ENCODE data around the gene SELENOM.

DNA sequence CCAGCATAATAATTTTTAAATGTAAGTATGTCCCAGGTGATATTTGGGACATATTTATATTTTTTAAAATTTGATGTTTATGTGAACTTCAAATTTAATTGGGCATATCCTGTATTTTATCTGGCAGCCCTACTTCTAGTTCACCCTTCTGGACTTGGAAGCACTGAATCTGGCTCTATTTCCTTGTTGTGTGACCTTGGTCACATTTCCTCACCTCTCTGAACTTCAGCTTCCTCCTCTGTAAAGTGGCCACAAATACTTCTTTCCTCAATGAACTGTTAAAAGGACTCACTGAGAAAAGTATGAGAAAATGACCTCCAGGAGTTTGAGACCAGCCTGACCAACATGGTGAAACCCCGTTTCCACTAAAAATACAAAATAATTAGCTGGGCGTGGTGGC, 44.5 kb upstream of the SELENOM start:
- TF ChIP-seq, protein P1, sequence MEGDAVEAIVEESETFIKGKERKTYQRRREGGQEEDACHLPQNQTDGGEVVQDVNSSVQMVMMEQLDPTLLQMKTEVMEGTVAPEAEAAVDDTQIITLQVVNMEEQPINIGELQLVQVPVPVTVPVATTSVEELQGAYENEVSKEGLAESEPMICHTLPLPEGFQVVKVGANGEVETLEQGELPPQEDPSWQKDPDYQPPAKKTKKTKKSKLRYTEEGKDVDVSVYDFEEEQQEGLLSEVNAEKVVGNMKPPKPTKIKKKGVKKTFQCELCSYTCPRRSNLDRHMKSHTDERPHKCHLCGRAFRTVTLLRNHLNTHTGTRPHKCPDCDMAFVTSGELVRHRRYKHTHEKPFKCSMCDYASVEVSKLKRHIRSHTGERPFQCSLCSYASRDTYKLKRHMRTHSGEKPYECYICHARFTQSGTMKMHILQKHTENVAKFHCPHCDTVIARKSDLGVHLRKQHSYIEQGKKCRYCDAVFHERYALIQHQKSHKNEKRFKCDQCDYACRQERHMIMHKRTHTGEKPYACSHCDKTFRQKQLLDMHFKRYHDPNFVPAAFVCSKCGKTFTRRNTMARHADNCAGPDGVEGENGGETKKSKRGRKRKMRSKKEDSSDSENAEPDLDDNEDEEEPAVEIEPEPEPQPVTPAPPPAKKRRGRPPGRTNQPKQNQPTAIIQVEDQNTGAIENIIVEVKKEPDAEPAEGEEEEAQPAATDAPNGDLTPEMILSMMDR (IDR thresholded peaks at IDR 0.05), result no peak
- no peak for TF ChIP-seq EZH2 (IDR thresholded peaks at IDR 0.05; ENCODE audit: borderline replicate concordance, insufficient read depth, low read depth, low read length, poor library complexity, severe bottlenecking)
